WI38 (cell line): ENCODE data around the gene PRSS50.

Experiments used
- H3K4me3 ChIP-seq: 2 replicates; pipeline ENCODE4 v1.5.1; 2011; ENCODE audit warnings: low read depth, mild to moderate bottlenecking, control low read depth, low read length
- TF ChIP-seq, protein P1 (sequence below): IDR thresholded peaks from 2 replicates; pipeline ENCODE4 v1.5.1; 2012; ENCODE audit warnings: low read depth, mild to moderate bottlenecking, control low read depth, low read length

The PRSS50 gene

GRCh38 chr3:46736006-46736872 is 18.6 kb upstream of the PRSS50 start:
- no peak overlapping the region for H3K4me3 ChIP-seq
- TF ChIP-seq, protein P1, sequence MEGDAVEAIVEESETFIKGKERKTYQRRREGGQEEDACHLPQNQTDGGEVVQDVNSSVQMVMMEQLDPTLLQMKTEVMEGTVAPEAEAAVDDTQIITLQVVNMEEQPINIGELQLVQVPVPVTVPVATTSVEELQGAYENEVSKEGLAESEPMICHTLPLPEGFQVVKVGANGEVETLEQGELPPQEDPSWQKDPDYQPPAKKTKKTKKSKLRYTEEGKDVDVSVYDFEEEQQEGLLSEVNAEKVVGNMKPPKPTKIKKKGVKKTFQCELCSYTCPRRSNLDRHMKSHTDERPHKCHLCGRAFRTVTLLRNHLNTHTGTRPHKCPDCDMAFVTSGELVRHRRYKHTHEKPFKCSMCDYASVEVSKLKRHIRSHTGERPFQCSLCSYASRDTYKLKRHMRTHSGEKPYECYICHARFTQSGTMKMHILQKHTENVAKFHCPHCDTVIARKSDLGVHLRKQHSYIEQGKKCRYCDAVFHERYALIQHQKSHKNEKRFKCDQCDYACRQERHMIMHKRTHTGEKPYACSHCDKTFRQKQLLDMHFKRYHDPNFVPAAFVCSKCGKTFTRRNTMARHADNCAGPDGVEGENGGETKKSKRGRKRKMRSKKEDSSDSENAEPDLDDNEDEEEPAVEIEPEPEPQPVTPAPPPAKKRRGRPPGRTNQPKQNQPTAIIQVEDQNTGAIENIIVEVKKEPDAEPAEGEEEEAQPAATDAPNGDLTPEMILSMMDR: no peak

DNA sequence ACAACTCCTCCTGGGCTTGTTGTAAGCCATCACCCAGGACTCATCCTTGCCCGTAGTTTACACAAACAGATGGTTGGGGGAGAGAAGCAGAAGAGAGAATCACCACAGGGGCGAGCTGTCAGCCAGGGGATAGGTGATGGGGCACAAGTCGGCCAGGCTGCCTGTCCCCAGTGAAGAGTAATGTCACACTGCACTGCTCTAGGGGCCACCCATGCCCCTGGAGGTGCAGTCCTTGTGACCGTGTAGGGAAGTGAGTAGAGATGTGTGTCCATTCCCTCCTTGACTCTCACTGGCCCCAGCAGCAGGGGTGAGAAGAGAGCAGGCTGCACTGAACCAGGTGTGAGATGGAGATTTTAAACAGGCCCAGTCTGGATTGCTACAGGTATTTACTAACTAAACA is 17.1 kb upstream of the PRSS50 start:
- no peak overlapping the region for H3K4me3 ChIP-seq
- TF ChIP-seq, protein P1: no peak

- H3K4me3 ChIP-seq: no peak overlapping the region
- TF ChIP-seq, protein P1: no peak
Observed at GRCh38 chr3:46733026-46733800, 15.5 kb upstream of the PRSS50 start.

- no peak overlapping the region for H3K4me3 ChIP-seq
- TF ChIP-seq, protein P1: no peak
Observed at GRCh38 chr3:46731795-46732194, 14.1 kb upstream of the PRSS50 start.

DNA sequence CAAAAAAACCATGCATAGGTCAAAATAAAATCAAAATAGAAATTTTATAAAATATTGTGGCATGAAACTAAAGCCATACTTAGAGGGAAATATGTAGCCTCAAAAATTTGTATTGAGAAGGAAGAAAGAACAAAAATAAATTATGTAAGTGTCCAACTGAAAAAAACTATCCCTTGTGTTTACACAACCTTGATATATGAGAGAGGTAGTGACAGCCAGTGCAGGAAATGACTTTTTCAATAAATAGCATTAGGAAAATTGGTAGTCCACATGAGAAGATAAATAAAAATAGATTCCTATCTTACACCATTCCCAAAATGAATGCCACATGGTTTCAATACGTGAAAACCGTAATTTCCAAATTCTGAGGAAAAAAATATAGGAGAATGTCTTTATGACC is 13.2 kb upstream of the PRSS50 start:
- H3K4me3 ChIP-seq: no peak overlapping the region
- TF ChIP-seq, protein P1: no peak

DNA sequence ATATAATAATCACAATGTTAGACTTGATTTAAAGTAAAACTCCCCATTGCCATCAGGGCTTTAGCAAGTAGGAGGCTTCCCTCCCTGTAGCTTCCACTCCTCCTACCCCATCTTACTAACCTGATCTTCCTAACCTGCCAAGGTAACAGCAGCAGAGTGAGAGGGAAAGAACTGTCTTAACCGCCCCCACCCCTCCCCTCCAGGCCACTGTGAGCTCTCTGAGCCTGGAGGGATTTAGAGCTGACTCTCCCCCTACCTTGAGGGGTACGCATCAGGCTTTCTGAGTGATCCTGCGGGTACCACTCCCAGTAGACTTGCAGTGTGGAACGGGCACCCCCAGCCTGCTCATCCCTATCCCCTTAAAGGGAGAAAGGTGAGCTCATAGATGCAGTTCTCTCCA is 11.4 kb upstream of the PRSS50 start:
- no peak overlapping the region for H3K4me3 ChIP-seq
- TF ChIP-seq, protein P1: no peak
